ENCODE results near the gene MED4. TPM values are rescaled to one million over a fixed set of nuclear protein-coding genes. Genes with fewer than 3 reads are reported as not detected.

The MED4 gene
- total and polyA plus RNA-seq, 2 donors (not counting 1 experiment from before 2014, with no cell fraction given) = 15.4 to 50.1 TPM

DNA sequence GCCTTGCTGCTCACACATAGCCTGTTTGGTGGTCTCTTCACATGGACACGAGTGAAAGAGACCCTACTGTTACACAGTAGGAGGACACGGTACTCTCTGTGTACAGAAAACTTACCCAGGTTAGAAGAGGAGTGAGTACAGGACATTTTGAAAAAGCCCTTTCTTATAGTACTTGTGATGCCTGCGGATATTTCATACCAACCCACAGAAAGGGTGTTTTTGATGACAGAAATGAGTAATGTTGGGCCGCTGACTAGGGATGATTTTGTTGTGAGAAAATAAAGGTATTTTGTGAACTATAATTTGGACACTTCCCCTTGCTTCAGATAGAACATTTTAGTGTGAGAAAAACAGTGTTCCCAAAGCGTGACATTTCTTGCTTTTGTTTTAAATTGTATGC lies 39.2 kb downstream of the MED4 start:
- H2AFZ ChIP-seq (ENCODE audit: insufficient read depth, low read depth, low read length, poor library complexity, severe bottlenecking) = no peak overlapping the region
- DNase-seq (no peak), ATAC-seq (ENCODE audit: low read depth) (no peak)
- Mint-ChIP-seq H3K4me3 (no peak overlapping the region), H3K27ac (no peak overlapping the region), H3K9me3 (ENCODE audit: insufficient read depth) (no peaks in the 10 kb centered on the region), H3K4me1 (no peaks in the 10 kb centered on the region), H3K27me3 (no peaks in the 10 kb centered on the region)
- H3K4me3 ChIP-seq (ENCODE audit: control extremely low read depth in 1 of 5, extremely low read depth in 1 of 5, insufficient read depth in 1 of 5, low read depth in 2 of 5, low read length in 4 of 5) = no peak overlapping the region
- no peak overlapping the region for H3K27ac ChIP-seq (ENCODE audit: low read length in 2 of 2)
- WGBS (ENCODE audit: insufficient coverage) = 100% methylated on average over 1 of the region's 5 CpGs
- TF ChIP-seq EZH2 (IDR thresholded peaks at IDR 0.05; ENCODE audit: borderline replicate concordance, insufficient read depth, low read depth, low read length, poor library complexity, severe bottlenecking) = no peak
- TF ChIP-seq, protein P1, sequence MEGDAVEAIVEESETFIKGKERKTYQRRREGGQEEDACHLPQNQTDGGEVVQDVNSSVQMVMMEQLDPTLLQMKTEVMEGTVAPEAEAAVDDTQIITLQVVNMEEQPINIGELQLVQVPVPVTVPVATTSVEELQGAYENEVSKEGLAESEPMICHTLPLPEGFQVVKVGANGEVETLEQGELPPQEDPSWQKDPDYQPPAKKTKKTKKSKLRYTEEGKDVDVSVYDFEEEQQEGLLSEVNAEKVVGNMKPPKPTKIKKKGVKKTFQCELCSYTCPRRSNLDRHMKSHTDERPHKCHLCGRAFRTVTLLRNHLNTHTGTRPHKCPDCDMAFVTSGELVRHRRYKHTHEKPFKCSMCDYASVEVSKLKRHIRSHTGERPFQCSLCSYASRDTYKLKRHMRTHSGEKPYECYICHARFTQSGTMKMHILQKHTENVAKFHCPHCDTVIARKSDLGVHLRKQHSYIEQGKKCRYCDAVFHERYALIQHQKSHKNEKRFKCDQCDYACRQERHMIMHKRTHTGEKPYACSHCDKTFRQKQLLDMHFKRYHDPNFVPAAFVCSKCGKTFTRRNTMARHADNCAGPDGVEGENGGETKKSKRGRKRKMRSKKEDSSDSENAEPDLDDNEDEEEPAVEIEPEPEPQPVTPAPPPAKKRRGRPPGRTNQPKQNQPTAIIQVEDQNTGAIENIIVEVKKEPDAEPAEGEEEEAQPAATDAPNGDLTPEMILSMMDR (IDR thresholded peaks at IDR 0.05) = no peak
- H3K4me2 ChIP-seq (replicated peaks; ENCODE audit: low read depth, low read length, poor library complexity, severe bottlenecking) = no peak overlapping the region
- intact Hi-C loops (cut with micrococcal nuclease) = no loop called here
- H3K9me3 ChIP-seq (ENCODE audit: control extremely low read depth in 1 of 3, control insufficient read depth in 2 of 3, insufficient read depth in 1 of 3, low read length in 2 of 3) = no peaks in the 10 kb centered on the region
- CTCF ChIA-PET = no interaction called here
- peaks cover 6 to 22% of the 10 kb centered on the region in 2 experiments for H3K36me3 ChIP-seq (replicated peaks in 1 of 2; ENCODE audit: control extremely low read depth in 1 of 2, control insufficient read depth in 1 of 2, extremely low read depth in 1 of 2, insufficient read depth in 2 of 2, low read length in 1 of 2)
- POLR2A ChIA-PET = no interaction called here
- no peaks in the 10 kb centered on the region for H4K20me1 ChIP-seq (ENCODE audit: control insufficient read depth, insufficient read depth, low read length, poor library complexity, severe bottlenecking)
- H3K9ac ChIP-seq (ENCODE audit: low read length) = no peak overlapping the region
- no peaks in the 10 kb centered on the region for H3K4me1 ChIP-seq (ENCODE audit: control insufficient read depth in 2 of 2, insufficient read depth in 2 of 2, low read length in 2 of 2)
- no peaks in the 10 kb centered on the region for H3K79me2 ChIP-seq (ENCODE audit: control insufficient read depth, insufficient read depth, low read length)
- no peaks in the 10 kb centered on the region for H3K27me3 ChIP-seq (replicated peaks in 1 of 4; ENCODE audit: control extremely low read depth in 1 of 4, control insufficient read depth in 3 of 4, insufficient read depth in 4 of 4, low read length in 3 of 4)

GRCh38 chr13:48054601-48055000 lies 40.3 kb downstream of the MED4 start:
- no peaks in the 10 kb centered on the region for H3K27me3 Mint-ChIP-seq
- intact Hi-C loops (cut with micrococcal nuclease) = no loop called here
- no peak overlapping the region for H3K27ac ChIP-seq (ENCODE audit: low read length in 2 of 2)
- H3K4me2 ChIP-seq (replicated peaks; ENCODE audit: low read depth, low read length, poor library complexity, severe bottlenecking) = no peak overlapping the region
- WGBS (ENCODE audit: insufficient coverage) = 100% methylated on average over 5 of the region's 6 CpGs
- TF ChIP-seq EZH2 (IDR thresholded peaks at IDR 0.05; ENCODE audit: borderline replicate concordance, insufficient read depth, low read depth, low read length, poor library complexity, severe bottlenecking) = no peak
- TF ChIP-seq, protein P1 (IDR thresholded peaks at IDR 0.05) = no peak
- no peak overlapping the region for H3K4me3 ChIP-seq (ENCODE audit: control extremely low read depth in 1 of 5, extremely low read depth in 1 of 5, insufficient read depth in 1 of 5, low read depth in 2 of 5, low read length in 4 of 5)
- H3K4me3 Mint-ChIP-seq = no peak overlapping the region
- H3K4me1 ChIP-seq (ENCODE audit: control insufficient read depth in 2 of 2, insufficient read depth in 2 of 2, low read length in 2 of 2) = no peaks in the 10 kb centered on the region
- ChIA-PET POLR2A (no interaction called here), CTCF (no interaction called here)
- H3K9me3 Mint-ChIP-seq (ENCODE audit: insufficient read depth) = no peaks in the 10 kb centered on the region
- H2AFZ ChIP-seq (ENCODE audit: insufficient read depth, low read depth, low read length, poor library complexity, severe bottlenecking) = no peak overlapping the region
- peaks cover 6 to 22% of the 10 kb centered on the region in 2 experiments for H3K36me3 ChIP-seq (replicated peaks in 1 of 2; ENCODE audit: control extremely low read depth in 1 of 2, control insufficient read depth in 1 of 2, extremely low read depth in 1 of 2, insufficient read depth in 2 of 2, low read length in 1 of 2)
- H4K20me1 ChIP-seq (ENCODE audit: control insufficient read depth, insufficient read depth, low read length, poor library complexity, severe bottlenecking) = no peaks in the 10 kb centered on the region
- H3K27me3 ChIP-seq (replicated peaks in 1 of 4; ENCODE audit: control extremely low read depth in 1 of 4, control insufficient read depth in 3 of 4, insufficient read depth in 4 of 4, low read length in 3 of 4) = no peaks in the 10 kb centered on the region
- H3K9me3 ChIP-seq (ENCODE audit: control extremely low read depth in 1 of 3, control insufficient read depth in 2 of 3, insufficient read depth in 1 of 3, low read length in 2 of 3) = no peaks in the 10 kb centered on the region
- no peak overlapping the region for H3K27ac Mint-ChIP-seq
- H3K9ac ChIP-seq (ENCODE audit: low read length) = no peak overlapping the region
- no peak for DNase-seq
- no peak for ATAC-seq (ENCODE audit: low read depth)
- H3K4me1 Mint-ChIP-seq = no peaks in the 10 kb centered on the region
- H3K79me2 ChIP-seq (ENCODE audit: control insufficient read depth, insufficient read depth, low read length) = no peaks in the 10 kb centered on the region
